HG02763 (cell line): ENCODE results near the gene IL22RA1.

Experiments
- ATAC-seq: cut with Tn5 transposase; IDR thresholded peaks from one replicate; pipeline ENCODE4 v1.9.1; 2021; ENCODE audit warnings: mild to moderate bottlenecking, moderate library complexity; ENCODE audit not compliant: unreplicated experiment

The IL22RA1 gene

GRCh38 chr1:24138476-24139221 is 4.3 kb downstream of the IL22RA1 start:
- ATAC-seq: no peak

DNA sequence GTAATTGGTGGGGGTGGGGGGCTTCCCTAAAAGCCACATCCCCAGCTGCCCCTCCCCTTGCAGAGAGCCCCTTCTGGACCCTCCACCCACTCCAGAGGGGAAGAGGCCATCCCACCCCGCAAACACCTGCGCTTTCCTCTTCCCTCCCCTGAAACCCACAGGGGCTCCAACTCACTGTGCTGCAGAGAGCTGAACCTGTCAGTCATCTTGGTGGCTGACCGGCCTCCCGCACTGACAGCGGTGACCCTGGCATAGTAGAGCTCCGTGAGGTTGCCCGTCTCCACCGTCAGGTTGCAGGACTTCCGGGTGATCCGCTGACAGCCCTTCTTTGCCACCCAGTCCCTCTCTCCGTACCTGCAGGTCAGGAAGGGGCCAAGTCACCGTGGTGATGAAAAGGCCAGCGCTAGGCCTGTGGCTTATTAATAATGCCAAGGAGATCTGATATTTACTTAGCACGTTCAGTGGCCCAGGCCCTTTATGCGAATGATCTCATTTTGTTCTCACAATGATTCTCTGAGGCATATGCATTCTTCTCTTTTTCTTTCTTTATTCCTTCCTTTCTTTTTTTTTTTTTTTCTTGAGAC is 5.9 kb downstream of the IL22RA1 start:
- ATAC-seq: no peak

- no peak for ATAC-seq
Observed at GRCh38 chr1:24134376-24134775, 8.6 kb downstream of the IL22RA1 start.

- no peak for ATAC-seq
Observed at GRCh38 chr1:24133819-24134218, 9.1 kb downstream of the IL22RA1 start.

GRCh38 chr1:24130385-24130784 is 12.6 kb downstream of the IL22RA1 start:
- no peak for ATAC-seq

DNA sequence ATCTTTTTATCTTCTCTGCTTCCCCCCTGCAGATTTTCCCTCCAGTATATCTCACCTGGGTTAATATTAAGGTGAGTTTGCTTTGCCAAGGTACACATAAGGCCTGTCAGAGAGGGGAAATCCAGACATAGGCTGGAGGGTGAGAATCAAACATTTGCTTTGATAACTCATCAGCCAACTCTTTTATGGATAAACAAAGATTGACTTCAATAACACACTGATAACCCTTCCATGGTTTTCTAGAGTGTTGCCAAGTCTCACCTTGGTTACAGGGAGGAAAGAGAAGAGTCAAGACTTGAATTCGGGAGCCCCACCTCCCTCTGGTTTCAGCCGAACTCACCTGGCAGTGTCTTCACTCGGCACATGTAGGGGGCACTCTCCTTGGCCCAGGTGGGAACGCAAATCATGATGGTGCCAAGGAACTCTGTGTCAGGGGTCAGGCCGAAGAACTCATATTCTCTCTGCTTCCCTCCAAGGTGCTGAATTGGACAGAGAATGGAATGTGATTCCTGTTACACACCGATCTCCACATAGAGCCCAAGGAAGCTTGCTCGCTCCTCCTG is 15.1 kb downstream of the IL22RA1 start:
- ATAC-seq: no peak

- ATAC-seq: no peak
Observed at GRCh38 chr1:24127134-24127800, 15.7 kb downstream of the IL22RA1 start.

- no peak for ATAC-seq
Observed at GRCh38 chr1:24126672-24127023, 16.3 kb downstream of the IL22RA1 start.

- ATAC-seq: no peak
Observed at GRCh38 chr1:24126018-24126671, 16.8 kb downstream of the IL22RA1 start.

DNA sequence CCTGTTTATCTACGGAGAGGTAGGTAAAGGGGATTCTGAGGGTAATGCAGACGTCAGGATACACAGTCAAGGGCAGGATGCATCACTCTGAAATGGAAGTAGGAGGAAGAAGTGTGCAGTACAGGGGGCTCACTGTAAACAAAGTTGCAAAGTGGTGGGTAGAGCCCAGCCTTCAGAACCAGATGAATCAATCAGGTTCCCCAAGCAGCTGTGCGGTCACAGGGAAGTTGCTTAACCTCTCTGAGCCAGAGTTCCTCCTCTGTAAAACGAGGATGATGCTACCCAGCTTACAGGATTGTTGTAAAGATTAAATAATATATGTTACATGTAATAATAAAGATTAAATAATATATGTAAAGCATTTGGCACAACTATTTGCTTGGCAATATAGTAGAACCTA is 17.5 kb downstream of the IL22RA1 start:
- no peak for ATAC-seq

DNA sequence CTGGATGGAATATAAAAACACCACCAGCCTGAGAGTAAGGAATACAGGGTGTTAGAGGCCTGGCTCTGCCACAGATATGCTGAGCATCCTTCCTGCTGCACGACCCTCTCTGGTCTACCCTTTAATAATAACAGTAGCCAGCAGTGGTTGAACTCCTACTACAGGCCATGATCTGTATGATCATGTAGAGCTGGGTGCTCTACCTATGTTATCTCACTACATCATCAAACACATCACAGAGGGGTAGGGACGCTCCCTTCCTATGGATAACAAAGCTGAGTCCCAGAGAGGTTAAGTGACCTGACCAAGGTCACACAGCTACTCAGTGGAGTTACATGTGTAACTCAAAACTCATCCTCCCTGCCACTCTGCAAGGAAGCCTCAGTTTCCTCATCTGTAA is 18.0 kb downstream of the IL22RA1 start:
- ATAC-seq: no peak

DNA sequence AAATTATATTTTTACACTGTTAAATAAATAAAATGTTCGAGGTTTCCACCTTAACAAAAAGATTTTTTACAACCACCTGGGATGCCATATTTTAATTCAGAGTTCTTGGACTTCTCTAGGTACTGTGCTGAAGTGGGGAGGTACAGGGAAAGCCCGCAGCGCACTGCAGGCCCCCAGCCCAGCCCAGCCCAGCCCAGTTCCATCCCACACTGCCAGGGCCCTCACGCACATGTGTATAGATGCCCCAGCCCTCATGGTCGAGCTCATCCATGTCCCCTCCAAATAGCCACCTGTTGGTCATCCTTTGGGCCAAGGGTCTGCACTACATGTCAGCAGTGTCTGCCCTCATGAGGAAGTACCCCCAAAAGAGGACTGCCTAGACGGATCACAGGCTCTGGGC is 19.3 kb downstream of the IL22RA1 start:
- ATAC-seq: no peak

GRCh38 chr1:24122776-24123175 is 20.2 kb downstream of the IL22RA1 start:
- no peak for ATAC-seq

DNA sequence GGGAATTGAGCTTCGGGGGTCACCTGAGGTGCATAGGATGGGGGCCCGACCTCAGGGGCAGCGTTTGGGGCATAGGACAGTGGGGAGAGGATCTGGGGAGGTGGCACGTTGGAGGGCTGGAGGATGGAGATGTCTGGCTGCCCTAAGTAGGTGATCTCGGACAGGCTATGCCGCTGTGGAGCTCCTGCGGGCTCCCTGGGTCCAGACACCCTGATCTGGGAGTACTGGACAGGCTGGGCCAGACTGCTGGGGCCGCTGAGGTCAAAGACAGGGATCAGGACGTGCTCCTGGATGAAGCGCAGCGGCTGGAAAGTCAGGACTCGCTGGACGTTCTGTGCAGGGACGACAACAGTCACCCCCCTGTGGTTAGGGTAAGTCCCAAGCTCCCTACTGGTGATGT is 21.5 kb downstream of the IL22RA1 start:
- no peak for ATAC-seq

DNA sequence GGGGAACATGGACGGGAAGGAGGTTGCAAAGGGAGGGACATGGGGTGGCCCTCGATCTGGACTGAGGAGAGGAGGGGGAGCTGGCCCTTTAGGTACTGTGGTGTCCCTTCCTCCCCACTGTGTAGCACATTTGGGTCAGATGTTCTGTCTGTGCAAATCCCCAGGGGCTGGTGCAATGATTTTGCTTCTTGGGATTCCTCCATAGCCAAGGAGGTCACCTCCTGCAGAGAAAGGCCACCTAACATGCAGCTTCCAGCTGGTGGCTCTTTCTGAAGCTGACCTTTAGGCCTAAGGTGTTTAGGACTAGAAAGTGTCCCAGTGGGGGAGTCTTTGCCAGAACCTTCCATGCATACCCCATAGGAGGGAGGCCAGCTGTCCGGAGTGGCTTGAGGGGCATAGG is 22.0 kb downstream of the IL22RA1 start:
- ATAC-seq: no peak

- ATAC-seq: no peak
Observed at GRCh38 chr1:24119859-24120756, 22.8 kb downstream of the IL22RA1 start.

GRCh38 chr1:24119489-24119858 is 23.5 kb downstream of the IL22RA1 start:
- ATAC-seq: no peak

DNA sequence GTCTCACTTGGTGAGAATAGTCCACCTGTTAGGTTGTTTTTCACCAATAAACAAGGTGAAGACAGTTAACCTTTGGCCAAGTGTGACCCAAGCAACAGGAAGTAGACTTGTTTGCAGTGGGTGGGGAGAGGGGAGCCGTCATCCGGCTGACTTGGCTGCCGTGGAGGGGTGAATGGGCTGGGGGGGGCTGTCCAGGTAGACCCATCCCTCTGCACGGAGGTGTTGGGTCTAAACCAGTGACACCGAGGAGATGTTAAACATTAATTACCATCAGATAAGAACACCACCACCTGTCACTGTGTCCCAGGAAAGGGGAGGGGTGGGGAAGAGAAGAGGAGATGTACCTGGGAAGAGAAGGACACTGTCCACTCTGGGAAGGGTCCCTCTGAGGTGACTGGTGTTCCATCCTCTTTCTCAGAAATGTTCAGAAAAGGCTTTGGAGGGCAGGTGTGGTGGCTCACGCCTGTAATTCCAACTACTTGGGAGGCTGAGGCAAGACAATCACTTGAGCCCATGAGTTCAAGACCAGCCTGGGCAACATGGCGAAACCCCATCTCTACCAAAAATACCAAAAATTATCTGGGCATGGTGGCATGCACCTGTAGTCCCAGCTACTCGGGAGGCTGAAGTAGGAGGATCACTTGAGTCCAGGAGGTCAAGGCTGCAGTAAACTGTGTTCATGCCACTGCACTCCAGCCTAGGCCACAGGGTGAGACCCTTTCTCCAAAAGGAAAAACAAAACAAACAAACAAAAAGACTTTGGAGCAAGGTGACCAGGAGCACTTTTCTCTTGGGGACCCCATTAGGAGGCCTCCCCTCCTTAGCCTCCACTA is 24.3 kb downstream of the IL22RA1 start:
- no peak for ATAC-seq

GRCh38 chr1:24117722-24118409 is 25.1 kb downstream of the IL22RA1 start:
- no peak for ATAC-seq
